Measurements from ENCODE around the gene DCTN2. TPM values are rescaled to one million over a fixed set of nuclear protein-coding genes. Genes with fewer than 3 reads are reported as not detected.
A peak's percentile ranks its signal among the peaks of the same experiment; 100 is the strongest.

DCTN2 gene
- polyA plus RNA-seq, result 351 and 369 TPM in 2 replicates
- 131 and 162 TPM in 2 replicates for polyA minus RNA-seq

DNA sequence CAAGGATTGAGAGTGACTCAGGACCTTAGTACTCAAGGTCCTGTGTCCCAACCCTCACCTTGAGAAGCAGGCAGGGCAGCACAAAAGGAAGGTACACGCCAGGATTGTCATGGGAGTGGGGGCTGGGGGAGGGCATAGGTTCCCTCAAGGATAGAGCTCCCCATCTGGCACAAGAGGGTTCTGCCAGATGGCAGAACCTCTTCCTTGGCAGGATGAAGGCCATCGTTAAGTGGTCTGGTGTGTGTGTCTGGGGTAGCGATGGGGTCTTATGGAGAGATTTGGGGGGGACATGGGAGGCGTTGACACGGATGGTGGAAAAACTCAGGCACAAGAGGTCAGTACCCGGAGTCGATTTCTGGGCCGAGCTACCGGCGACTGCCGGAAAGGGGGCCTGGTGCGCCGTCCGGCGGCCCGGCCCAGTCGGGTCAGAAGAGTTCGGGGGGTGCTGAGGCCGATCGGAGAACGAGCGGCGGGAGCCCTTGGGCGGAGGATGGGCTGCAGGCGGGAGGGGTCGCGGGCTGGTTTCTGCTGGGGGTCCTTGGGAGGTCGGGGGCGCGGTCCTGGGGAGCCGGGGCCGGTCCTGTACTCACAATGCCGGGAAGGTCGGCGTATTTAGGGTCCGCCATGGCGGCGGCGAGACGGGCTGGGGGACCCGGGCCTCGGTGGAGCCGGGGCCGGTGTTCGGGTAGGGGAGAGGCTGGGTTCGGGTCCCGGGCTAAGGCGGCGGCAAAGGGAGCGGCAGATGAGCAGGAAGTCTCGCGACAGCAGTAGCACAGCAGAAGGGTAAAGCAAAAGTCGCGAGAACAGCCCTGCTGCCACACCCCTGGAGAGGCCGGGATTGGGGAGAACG lies at the start of gene DCTN2:
Gene DCTN2 (minus strand): TSS at position 755 of the 850 bp plus-strand sequence. CDS start 129 bp downstream, at position 626.
- peaks cover 54% of the 10 kb centered on the region for H3K79me2 ChIP-seq (replicated peaks; ENCODE audit: insufficient read depth, low read length)
- H3K4me2 ChIP-seq (ENCODE audit: low read length), result peak within 1 kb of the TSS; percentile 85
- H3K27ac ChIP-seq (ENCODE audit: low read length), result peak within 1 kb of the TSS; percentile 82
- peak within 1 kb of the TSS; percentile 84 for H3K4me3 ChIP-seq (ENCODE audit: low read length)
- H3K36me3 ChIP-seq (ENCODE audit: insufficient read depth, low read length), result no peaks in the 10 kb centered on the region
- H3K9ac ChIP-seq (ENCODE audit: low read length), result peak within 1 kb of the TSS; percentile 98
- H2AFZ ChIP-seq (ENCODE audit: low read depth, low read length), result peak within 1 kb of the TSS; percentile 83
- H3K9me2 ChIP-seq (ENCODE audit: insufficient read depth, low read length), result no peaks in the 10 kb centered on the region
- TF ChIP-seq EP300 (conservative IDR thresholded peaks at IDR 0.05; ENCODE audit: poor library complexity, severe bottlenecking), result peak; percentile 22
- TF ChIP-seq EZH2 (IDR thresholded peaks at IDR 0.05; ENCODE audit: borderline replicate concordance, insufficient read depth, low read length, poor library complexity, severe bottlenecking), result no peak
- no peak for TF ChIP-seq TAF1 (IDR thresholded peaks at IDR 0.05; ENCODE audit: low read depth)
- peak; percentile 32 for TF ChIP-seq MXI1 (conservative IDR thresholded peaks at IDR 0.05; ENCODE audit: poor library complexity, severe bottlenecking)
- TF ChIP-seq, protein P1, sequence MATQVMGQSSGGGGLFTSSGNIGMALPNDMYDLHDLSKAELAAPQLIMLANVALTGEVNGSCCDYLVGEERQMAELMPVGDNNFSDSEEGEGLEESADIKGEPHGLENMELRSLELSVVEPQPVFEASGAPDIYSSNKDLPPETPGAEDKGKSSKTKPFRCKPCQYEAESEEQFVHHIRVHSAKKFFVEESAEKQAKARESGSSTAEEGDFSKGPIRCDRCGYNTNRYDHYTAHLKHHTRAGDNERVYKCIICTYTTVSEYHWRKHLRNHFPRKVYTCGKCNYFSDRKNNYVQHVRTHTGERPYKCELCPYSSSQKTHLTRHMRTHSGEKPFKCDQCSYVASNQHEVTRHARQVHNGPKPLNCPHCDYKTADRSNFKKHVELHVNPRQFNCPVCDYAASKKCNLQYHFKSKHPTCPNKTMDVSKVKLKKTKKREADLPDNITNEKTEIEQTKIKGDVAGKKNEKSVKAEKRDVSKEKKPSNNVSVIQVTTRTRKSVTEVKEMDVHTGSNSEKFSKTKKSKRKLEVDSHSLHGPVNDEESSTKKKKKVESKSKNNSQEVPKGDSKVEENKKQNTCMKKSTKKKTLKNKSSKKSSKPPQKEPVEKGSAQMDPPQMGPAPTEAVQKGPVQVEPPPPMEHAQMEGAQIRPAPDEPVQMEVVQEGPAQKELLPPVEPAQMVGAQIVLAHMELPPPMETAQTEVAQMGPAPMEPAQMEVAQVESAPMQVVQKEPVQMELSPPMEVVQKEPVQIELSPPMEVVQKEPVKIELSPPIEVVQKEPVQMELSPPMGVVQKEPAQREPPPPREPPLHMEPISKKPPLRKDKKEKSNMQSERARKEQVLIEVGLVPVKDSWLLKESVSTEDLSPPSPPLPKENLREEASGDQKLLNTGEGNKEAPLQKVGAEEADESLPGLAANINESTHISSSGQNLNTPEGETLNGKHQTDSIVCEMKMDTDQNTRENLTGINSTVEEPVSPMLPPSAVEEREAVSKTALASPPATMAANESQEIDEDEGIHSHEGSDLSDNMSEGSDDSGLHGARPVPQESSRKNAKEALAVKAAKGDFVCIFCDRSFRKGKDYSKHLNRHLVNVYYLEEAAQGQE (IDR thresholded peaks at IDR 0.05; ENCODE audit: borderline replicate concordance), result peak; percentile 49
- peak; percentile 98 for TF ChIP-seq POLR2AphosphoS5 (IDR thresholded peaks at IDR 0.05)
- TF ChIP-seq SMC3 (conservative IDR thresholded peaks at IDR 0.05; ENCODE audit: poor library complexity), result no peak
- TF ChIP-seq, protein P2, sequence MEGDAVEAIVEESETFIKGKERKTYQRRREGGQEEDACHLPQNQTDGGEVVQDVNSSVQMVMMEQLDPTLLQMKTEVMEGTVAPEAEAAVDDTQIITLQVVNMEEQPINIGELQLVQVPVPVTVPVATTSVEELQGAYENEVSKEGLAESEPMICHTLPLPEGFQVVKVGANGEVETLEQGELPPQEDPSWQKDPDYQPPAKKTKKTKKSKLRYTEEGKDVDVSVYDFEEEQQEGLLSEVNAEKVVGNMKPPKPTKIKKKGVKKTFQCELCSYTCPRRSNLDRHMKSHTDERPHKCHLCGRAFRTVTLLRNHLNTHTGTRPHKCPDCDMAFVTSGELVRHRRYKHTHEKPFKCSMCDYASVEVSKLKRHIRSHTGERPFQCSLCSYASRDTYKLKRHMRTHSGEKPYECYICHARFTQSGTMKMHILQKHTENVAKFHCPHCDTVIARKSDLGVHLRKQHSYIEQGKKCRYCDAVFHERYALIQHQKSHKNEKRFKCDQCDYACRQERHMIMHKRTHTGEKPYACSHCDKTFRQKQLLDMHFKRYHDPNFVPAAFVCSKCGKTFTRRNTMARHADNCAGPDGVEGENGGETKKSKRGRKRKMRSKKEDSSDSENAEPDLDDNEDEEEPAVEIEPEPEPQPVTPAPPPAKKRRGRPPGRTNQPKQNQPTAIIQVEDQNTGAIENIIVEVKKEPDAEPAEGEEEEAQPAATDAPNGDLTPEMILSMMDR (IDR thresholded peaks at IDR 0.05; ENCODE audit: poor library complexity, severe bottlenecking), result peak; percentile 55
- TF ChIP-seq RAD21 (conservative IDR thresholded peaks at IDR 0.05), result no peak
- no peaks in the 10 kb centered on the region for H4K20me1 ChIP-seq (ENCODE audit: insufficient read depth)
- H3K9me3 ChIP-seq (ENCODE audit: low read length), result no peaks in the 10 kb centered on the region
- H3K27me3 ChIP-seq (ENCODE audit: insufficient read depth, low read depth, low read length), result no peaks in the 10 kb centered on the region
- H3F3A ChIP-seq (ENCODE audit: insufficient read depth, low read length, poor library complexity, severe bottlenecking), result no peaks in the 10 kb centered on the region

DNA sequence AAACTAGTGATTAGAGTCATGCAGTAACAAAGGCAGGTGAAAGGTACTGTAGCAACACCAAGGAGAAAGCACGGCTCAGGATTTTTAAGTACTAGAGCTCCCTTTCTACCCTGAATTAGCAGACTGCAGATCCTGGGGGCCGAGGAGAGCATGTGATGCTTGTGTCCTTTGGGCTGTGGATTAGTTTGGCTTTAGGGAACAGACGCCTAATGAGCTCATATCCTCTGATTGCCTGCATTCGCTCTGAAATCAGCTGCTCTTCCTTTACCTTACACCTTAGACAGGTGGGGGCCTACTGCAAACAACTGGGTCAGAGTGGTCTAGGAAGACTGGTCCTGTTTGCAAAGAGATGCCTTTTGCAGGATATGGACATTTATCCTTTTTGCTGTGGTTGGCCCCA lies 46.2 kb upstream of the DCTN2 start:
- Histone ChIP-seq H3K4me3 (ENCODE audit: low read length) (peak overlapping the region; percentile 96), H3K9me2 (ENCODE audit: insufficient read depth, low read length) (no peaks in the 10 kb centered on the region)

More for the DNA sequence above, 46.2 kb upstream of the DCTN2 start:
- peaks cover 2% of the 10 kb centered on the region for H3K79me2 ChIP-seq (replicated peaks; ENCODE audit: insufficient read depth, low read length)
- no peak overlapping the region for H2AFZ ChIP-seq (ENCODE audit: low read depth, low read length)
- no peak for TF ChIP-seq POLR2AphosphoS5 (IDR thresholded peaks at IDR 0.05)
- TF ChIP-seq, protein P2 (IDR thresholded peaks at IDR 0.05; ENCODE audit: poor library complexity, severe bottlenecking), result no peak
- no peak for TF ChIP-seq MXI1 (conservative IDR thresholded peaks at IDR 0.05; ENCODE audit: poor library complexity, severe bottlenecking)
- TF ChIP-seq, protein P1 (IDR thresholded peaks at IDR 0.05; ENCODE audit: borderline replicate concordance), result no peak
- TF ChIP-seq EZH2 (IDR thresholded peaks at IDR 0.05; ENCODE audit: borderline replicate concordance, insufficient read depth, low read length, poor library complexity, severe bottlenecking), result no peak
- TF ChIP-seq EP300 (conservative IDR thresholded peaks at IDR 0.05; ENCODE audit: poor library complexity, severe bottlenecking), result no peak
- no peak for TF ChIP-seq TAF1 (IDR thresholded peaks at IDR 0.05; ENCODE audit: low read depth)
- no peaks in the 10 kb centered on the region for H3K9me3 ChIP-seq (ENCODE audit: low read length)
- H3K27ac ChIP-seq (ENCODE audit: low read length), result no peak overlapping the region
- no peaks in the 10 kb centered on the region for H3K27me3 ChIP-seq (ENCODE audit: insufficient read depth, low read depth, low read length)
- H4K20me1 ChIP-seq (ENCODE audit: insufficient read depth), result no peaks in the 10 kb centered on the region
- H3F3A ChIP-seq (ENCODE audit: insufficient read depth, low read length, poor library complexity, severe bottlenecking), result no peaks in the 10 kb centered on the region
- H3K9ac ChIP-seq (ENCODE audit: low read length), result no peak overlapping the region
- no peaks in the 10 kb centered on the region for H3K36me3 ChIP-seq (ENCODE audit: insufficient read depth, low read length)
- no peak overlapping the region for H3K4me2 ChIP-seq (ENCODE audit: low read length)

Measured in neural cell (in vitro differentiated cells).